D721Med (cell line): ENCODE measurements around the gene A4GNT.

ENCODE experiments used
- DNase-seq: peaks from one replicate; pipeline ENCODE4 v3.0.0; 2011; ENCODE audit warnings: low spot score; ENCODE audit not compliant: insufficient read length
- FAIRE-seq: peaks from 2 replicates; lab custom pipeline; 2011; peaks lifted over from hg19 to GRCh38; lab: Jason Lieb, UNC
- CTCF ChIP-seq: IDR thresholded peaks from 2 replicates; pipeline ENCODE4 v1.5.1; 2012; ENCODE audit warnings: mild to moderate bottlenecking, control low read depth; ENCODE audit not compliant: insufficient read depth; ENCODE audit errors: missing control alignments

The A4GNT gene

GRCh38 chr3:138132239-138132638, at the start of gene A4GNT:
Gene A4GNT, minus strand, starts transcription at chr3:138132390. Its CDS starts 1,134 bp downstream, at chr3:138131256.
- FAIRE-seq (no peak), DNase-seq (no peak)
- no peak for TF ChIP-seq CTCF

- DNase-seq (no peak), FAIRE-seq (peak; percentile 94)
- TF ChIP-seq CTCF, result peak; percentile 87
These were observed 48.3 kb upstream of the A4GNT start for GRCh38 chr3:138180375-138181029.

GRCh38 chr3:138174421-138175131, 42.4 kb upstream of the A4GNT start, which contains the start of gene DBR1:
Gene DBR1, minus strand, starts transcription at chr3:138174921. Its CDS starts 126 bp downstream, at chr3:138174795.
- DNase-seq, result peak; percentile 53
- no peak for TF ChIP-seq CTCF
- no peak for FAIRE-seq

GRCh38 chr3:138173769-138174420, 41.7 kb upstream of the A4GNT start:
- FAIRE-seq (no peak), DNase-seq (no peak)

GRCh38 chr3:138172625-138173024, 40.4 kb upstream of the A4GNT start:
- no peak for TF ChIP-seq CTCF
- DNase-seq, result no peak
- FAIRE-seq, result no peak

More at GRCh38 chr3:138173769-138174420, 41.7 kb upstream of the A4GNT start:
- TF ChIP-seq CTCF, result no peak

GRCh38 chr3:138165061-138165460, 32.9 kb upstream of the A4GNT start:
- DNase-seq (no peak), FAIRE-seq (no peak)
- no peak for TF ChIP-seq CTCF
